Mesodermal cell (in vitro differentiated cells): ENCODE data around the gene LAPTM5.

Experiments used
- H3K27ac ChIP-seq: 2 replicates; pipeline ENCODE4 v1.7.0; 2013; ENCODE audit warnings: mild to moderate bottlenecking, low read depth, low read length, moderate library complexity; ENCODE audit not compliant: severe bottlenecking
- H3K36me3 ChIP-seq: 2 replicates; pipeline ENCODE4 v1.7.1; 2013; ENCODE audit warnings: mild to moderate bottlenecking, low read length, moderate library complexity; ENCODE audit not compliant: control insufficient read depth, insufficient read depth
- H3K4me1 ChIP-seq: one replicate; pipeline ENCODE4 v1.7.1; 2013; ENCODE audit warnings: mild to moderate bottlenecking, low read length; ENCODE audit not compliant: insufficient read depth, control insufficient read depth, poor library complexity, severe bottlenecking
- H3K4me3 ChIP-seq: 2 replicates; pipeline ENCODE4 v1.7.0; 2013; ENCODE audit warnings: low read length, control low read depth, mild to moderate bottlenecking; ENCODE audit not compliant: insufficient read depth, poor library complexity, severe bottlenecking; ENCODE audit errors: extremely low read depth
- H3K9me3 ChIP-seq: 2 replicates; pipeline ENCODE4 v1.7.1; 2013; ENCODE audit warnings: mild to moderate bottlenecking, low read length, moderate library complexity; ENCODE audit not compliant: control insufficient read depth
- WGBS, 2 experiments: methylation state at CpG; one replicate each; pipeline ENCODE4 v1.1.5; 2013; ENCODE audit warnings: missing lambda C conversion rate in 2 of 2; ENCODE audit not compliant: insufficient coverage in 2 of 2; 5-methylcytosine and 5-hydroxymethylcytosine counted together

Gene LAPTM5

GRCh38 chr1:30704765-30705509 is 52.6 kb downstream of the LAPTM5 start:
- Histone ChIP-seq H3K36me3 (no peaks in the 10 kb centered on the region), H3K4me3 (no peak overlapping the region), H3K9me3 (no peaks in the 10 kb centered on the region), H3K4me1 (peaks cover 2% of the 10 kb centered on the region), H3K27ac (no peak overlapping the region)
- 87 to 92% methylated on average over 10 to 13 of the region's 14 CpGs for WGBS, 2 experiments

- no peak overlapping the region for H3K4me3 ChIP-seq
- H3K27ac ChIP-seq, result no peak overlapping the region
- H3K4me1 ChIP-seq, result peaks cover 2% of the 10 kb centered on the region
- H3K9me3 ChIP-seq, result no peaks in the 10 kb centered on the region
- WGBS, 2 experiments, result 72 to 80% methylated on average over 1 to 4 of the region's 4 CpGs
- no peaks in the 10 kb centered on the region for H3K36me3 ChIP-seq
These were observed 53.3 kb downstream of the LAPTM5 start for GRCh38 chr1:30704271-30704670.

- no peak overlapping the region for H3K4me3 ChIP-seq
- H3K4me1 ChIP-seq, result no peaks in the 10 kb centered on the region
- no peaks in the 10 kb centered on the region for H3K9me3 ChIP-seq
- no peak overlapping the region for H3K27ac ChIP-seq
- no peaks in the 10 kb centered on the region for H3K36me3 ChIP-seq
These were observed 54.8 kb downstream of the LAPTM5 start for GRCh38 chr1:30702823-30703222.

- no peak overlapping the region for H3K27ac ChIP-seq
- no peaks in the 10 kb centered on the region for H3K9me3 ChIP-seq
- H3K4me3 ChIP-seq, result no peak overlapping the region
- no peaks in the 10 kb centered on the region for H3K4me1 ChIP-seq
- H3K36me3 ChIP-seq, result no peaks in the 10 kb centered on the region
- 79 to 80% methylated on average over 1 to 2 of the region's 2 CpGs for WGBS, 2 experiments
These were observed 56.3 kb downstream of the LAPTM5 start for GRCh38 chr1:30701258-30701633.

- Histone ChIP-seq H3K36me3 (no peaks in the 10 kb centered on the region), H3K4me1 (no peaks in the 10 kb centered on the region)
- 84 to 94% methylated on average over 6 to 7 of the region's 7 CpGs for WGBS, 2 experiments
These were observed 56.9 kb downstream of the LAPTM5 start for GRCh38 chr1:30700528-30701257.

GRCh38 chr1:30699762-30700161 is 57.8 kb downstream of the LAPTM5 start:
- 85 to 89% methylated on average over 1 of the region's 1 CpG for WGBS, 2 experiments
- H3K9me3 ChIP-seq, result no peaks in the 10 kb centered on the region
- H3K4me3 ChIP-seq, result no peak overlapping the region
- no peaks in the 10 kb centered on the region for H3K4me1 ChIP-seq
- no peaks in the 10 kb centered on the region for H3K36me3 ChIP-seq
- no peak overlapping the region for H3K27ac ChIP-seq

More at GRCh38 chr1:30700528-30701257, 56.9 kb downstream of the LAPTM5 start:
- H3K9me3 ChIP-seq, result no peaks in the 10 kb centered on the region
- no peak overlapping the region for H3K27ac ChIP-seq
- no peak overlapping the region for H3K4me3 ChIP-seq

- Histone ChIP-seq H3K4me1 (no peaks in the 10 kb centered on the region), H3K9me3 (no peaks in the 10 kb centered on the region), H3K27ac (no peak overlapping the region), H3K4me3 (no peak overlapping the region), H3K36me3 (no peaks in the 10 kb centered on the region)
- 85 to 87% methylated on average over 12 of the region's 17 CpGs for WGBS, 2 experiments
These were observed 59.1 kb downstream of the LAPTM5 start for GRCh38 chr1:30698401-30698981.

GRCh38 chr1:30697571-30698376 is 59.8 kb downstream of the LAPTM5 start:
- Histone ChIP-seq H3K27ac (no peak overlapping the region), H3K4me3 (no peak overlapping the region), H3K9me3 (no peaks in the 10 kb centered on the region), H3K36me3 (no peaks in the 10 kb centered on the region), H3K4me1 (no peaks in the 10 kb centered on the region)
- 80 to 85% methylated on average over 6 to 7 of the region's 9 CpGs for WGBS, 2 experiments

- 98 to 100% methylated on average over 4 to 5 of the region's 6 CpGs for WGBS, 2 experiments
These were observed 60.7 kb downstream of the LAPTM5 start for GRCh38 chr1:30696831-30697230.

GRCh38 chr1:30695439-30695841 is 62.1 kb downstream of the LAPTM5 start:
- Histone ChIP-seq H3K27ac (no peak overlapping the region), H3K36me3 (no peaks in the 10 kb centered on the region), H3K4me3 (no peak overlapping the region), H3K4me1 (no peaks in the 10 kb centered on the region), H3K9me3 (no peaks in the 10 kb centered on the region)
- WGBS, 2 experiments, result 88 to 90% methylated on average over 2 to 3 of the region's 6 CpGs

More at GRCh38 chr1:30696831-30697230, 60.7 kb downstream of the LAPTM5 start:
- H3K27ac ChIP-seq, result no peak overlapping the region
- no peaks in the 10 kb centered on the region for H3K9me3 ChIP-seq
- no peak overlapping the region for H3K4me3 ChIP-seq
- H3K36me3 ChIP-seq, result no peaks in the 10 kb centered on the region
- no peaks in the 10 kb centered on the region for H3K4me1 ChIP-seq
